A375 (cell line): ENCODE measurements around the gene TOX3. TPM values are rescaled to one million over a fixed set of nuclear protein-coding genes. Genes with fewer than 3 reads are reported as not detected.

Experiments used
- total RNA-seq: library from RNA; depleted of rRNA; stranded (reverse); fragments of >200 nt; shearing (Covaris generic); gene quantifications from 2 replicates; pipeline ENCODE4 v1.2.3, GENCODE V29; 2014; rRNA removed

TOX3 gene
- total RNA-seq = 0.23 and 0.32 TPM in 2 replicates

GRCh38 chr16:52547004-52547833 is at the start of gene TOX3:
TOX3 (minus strand) TSS chr16:52547143; CDS start chr16:52546723, 420 bp downstream.

